ENCODE measurements around the gene CDADC1.
"Not testable (repeated sequence)": the region's sequence is repeated elsewhere in the genome, so short reads cannot be mapped to it uniquely, and the experiment has no call there.

The CDADC1 gene

GRCh38 chr13:49240017-49240416 lies 7.7 kb upstream of the CDADC1 start:
- peak; percentile 37 for DNase-seq

GRCh38 chr13:49241296-49241695 lies 6.4 kb upstream of the CDADC1 start:
- DNase-seq: no peak

- DNase-seq: no peak
Measured at GRCh38 chr13:49245101-49245500, 2.6 kb upstream of the CDADC1 start.

- no peak for DNase-seq
Measured at GRCh38 chr13:49246850-49247642, 679 bp upstream of the CDADC1 start.

- no peak for DNase-seq
Measured at GRCh38 chr13:49248622-49249002, 887 bp downstream of the CDADC1 start.

- DNase-seq: no peak
Measured at GRCh38 chr13:49251326-49251725, 3.6 kb downstream of the CDADC1 start.

GRCh38 chr13:49253310-49253709 lies 5.6 kb downstream of the CDADC1 start:
- DNase-seq: no peak

- no peak for DNase-seq
Measured at GRCh38 chr13:49254007-49254406, 6.3 kb downstream of the CDADC1 start.

GRCh38 chr13:49256841-49257240 lies 9.1 kb downstream of the CDADC1 start:
- DNase-seq: no peak

GRCh38 chr13:49258089-49258796 lies 10.5 kb downstream of the CDADC1 start:
- no peak for DNase-seq

- DNase-seq: no peak
Measured at GRCh38 chr13:49259586-49259985, 11.9 kb downstream of the CDADC1 start.

- no peak for DNase-seq
Measured at GRCh38 chr13:49262634-49263033, 14.9 kb downstream of the CDADC1 start.

- DNase-seq: no peak
Measured at GRCh38 chr13:49265822-49266221, 18.1 kb downstream of the CDADC1 start.

- no peak for DNase-seq
Measured at GRCh38 chr13:49271264-49271663, 23.5 kb downstream of the CDADC1 start.

GRCh38 chr13:49272296-49272695 lies 24.6 kb downstream of the CDADC1 start:
- peak; percentile 6 for DNase-seq

GRCh38 chr13:49278211-49278610 lies 30.5 kb downstream of the CDADC1 start:
- DNase-seq: no peak

GRCh38 chr13:49279112-49279511 lies 31.4 kb downstream of the CDADC1 start:
- no peak for DNase-seq

GRCh38 chr13:49279885-49280284 lies 32.2 kb downstream of the CDADC1 start:
- no peak for DNase-seq

GRCh38 chr13:49287995-49288394 lies 40.3 kb downstream of the CDADC1 start:
- DNase-seq: no peak

- no peak for DNase-seq
Measured at GRCh38 chr13:49288458-49288857, 40.7 kb downstream of the CDADC1 start.

- DNase-seq: peak; percentile 74
Measured at GRCh38 chr13:49292742-49293486, 45.2 kb downstream of the CDADC1 start.

- not testable (repeated sequence) for DNase-seq
Measured at GRCh38 chr13:49294723-49295122, 47.0 kb downstream of the CDADC1 start.

GRCh38 chr13:49295244-49295643 lies 47.5 kb downstream of the CDADC1 start:
- DNase-seq: no peak

GRCh38 chr13:49296659-49297058 lies 48.9 kb downstream of the CDADC1 start:
- no peak for DNase-seq

Data from NCI-H69 (cell line).